GM15510 (cell line): ENCODE results near the gene SMAD6.

Experiments used
- POLR2A ChIP-seq: IDR thresholded peaks from 3 replicates; pipeline ENCODE4 v1.6.1; 2011; ENCODE audit warnings: borderline replicate concordance; ENCODE audit not compliant: insufficient read length; ENCODE audit errors: extremely low read depth

Gene SMAD6

DNA sequence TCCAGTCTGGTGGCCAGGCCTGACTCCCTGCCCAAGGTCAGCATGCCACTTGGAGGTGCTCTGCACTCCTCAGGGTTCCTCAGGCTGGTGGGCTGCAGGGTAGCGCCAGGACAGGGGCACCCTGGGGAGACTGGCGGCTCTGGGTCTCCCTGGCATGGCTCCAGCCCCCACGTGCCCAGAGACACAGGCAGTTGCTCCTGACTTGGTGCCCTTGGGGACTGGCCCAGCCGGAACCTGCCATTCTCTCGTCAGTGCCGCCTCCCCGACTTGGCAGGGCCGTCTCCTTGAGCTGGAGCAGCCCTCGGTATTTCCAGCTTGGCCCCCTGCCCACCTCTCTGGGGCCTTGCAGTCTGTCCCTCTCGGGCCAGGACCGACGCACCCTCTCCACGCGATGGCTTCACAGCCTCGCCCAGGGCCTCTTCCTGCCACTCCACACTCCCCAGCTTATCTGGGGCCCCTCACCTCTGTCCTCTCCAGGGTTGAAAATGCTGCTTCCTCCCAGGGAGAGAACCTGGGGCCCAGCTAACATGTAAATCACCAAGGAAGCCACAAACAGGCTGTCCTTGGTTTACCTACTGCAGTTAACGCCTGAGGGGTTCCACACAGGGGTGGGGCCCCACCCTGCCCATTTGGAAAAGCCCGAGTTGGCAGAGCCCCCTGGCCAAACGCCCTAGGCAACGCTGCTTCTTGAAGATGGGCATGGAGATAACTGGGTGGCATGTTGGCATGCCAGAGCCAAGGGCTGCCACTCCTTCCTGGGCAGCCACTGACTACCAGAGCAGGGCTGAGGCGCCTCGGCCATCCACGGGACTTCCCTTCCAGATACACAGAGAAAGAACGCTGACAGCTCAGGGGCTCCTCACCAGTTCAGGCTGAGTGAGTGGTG, 61.4 kb downstream of the SMAD6 start:
- TF ChIP-seq POLR2A, result no peak

DNA sequence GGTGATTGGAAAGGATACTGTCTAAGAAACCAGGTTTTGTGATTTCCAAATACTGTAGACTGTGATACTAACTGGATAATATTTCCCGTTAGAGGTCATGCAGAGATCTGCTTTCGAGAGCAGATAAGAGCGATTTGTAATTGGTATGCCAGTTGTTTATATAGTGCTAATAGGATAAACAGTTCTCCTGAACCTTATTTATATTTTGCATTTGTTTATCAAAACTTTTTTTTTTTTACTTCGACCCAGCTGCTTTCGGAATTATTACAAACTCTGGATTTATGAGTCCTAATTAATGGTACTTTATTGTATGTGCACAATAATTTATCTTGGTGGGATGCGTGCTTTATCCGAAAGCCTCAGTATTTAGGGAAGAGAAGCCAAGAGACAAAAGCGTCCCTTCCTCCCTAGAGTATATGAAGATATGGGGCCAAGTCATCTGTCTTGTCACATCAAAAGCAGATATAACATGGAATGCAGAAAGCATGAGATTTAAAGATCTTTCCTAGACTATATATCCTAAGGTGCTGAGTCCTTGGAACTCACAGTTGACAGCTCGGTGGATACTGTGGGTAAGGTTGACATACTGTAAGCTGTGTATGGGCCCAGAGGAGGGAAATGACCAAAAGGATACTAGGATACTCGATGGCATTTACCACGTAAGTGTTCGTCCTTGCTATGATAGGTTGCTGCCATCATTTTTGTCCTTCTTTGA, 62.2 kb downstream of the SMAD6 start:
- TF ChIP-seq POLR2A, result no peak

DNA sequence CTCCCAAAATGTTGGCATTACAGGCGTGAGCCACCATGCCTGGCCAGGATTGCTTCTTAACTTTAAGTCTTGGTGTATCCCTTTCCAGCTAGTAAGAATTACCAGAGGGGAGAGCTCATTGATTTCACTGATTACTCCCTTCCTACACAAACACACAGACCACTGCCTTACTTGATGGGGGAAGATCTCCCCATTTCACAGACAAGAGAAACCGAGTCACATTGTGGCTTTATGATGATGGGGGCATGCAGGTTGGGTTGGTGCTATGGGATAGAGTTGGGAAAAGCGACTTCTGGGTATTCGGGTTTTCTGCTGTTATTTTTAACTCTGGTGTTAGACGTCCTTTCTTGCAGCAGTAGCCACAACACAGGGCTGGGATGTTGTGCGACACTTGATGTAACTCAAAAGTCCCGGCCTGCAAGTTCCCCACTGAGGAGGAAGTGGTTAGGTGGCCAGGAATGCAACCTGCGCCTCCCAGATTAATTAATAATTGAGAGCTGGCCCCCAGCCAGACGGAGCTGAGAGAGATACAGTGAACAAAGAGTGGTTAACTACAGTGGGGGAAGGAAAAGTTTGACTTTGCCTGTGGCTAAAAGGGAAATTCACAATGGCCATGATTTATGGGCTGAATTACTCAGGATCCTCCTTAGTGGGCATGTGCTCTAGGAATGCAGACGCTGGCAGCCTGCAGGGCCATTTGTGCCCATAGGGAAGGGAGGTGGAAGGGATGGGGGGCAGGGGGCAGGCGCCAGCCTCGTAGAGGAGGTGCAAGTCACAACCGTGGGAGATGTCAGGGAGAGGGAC, 63.6 kb downstream of the SMAD6 start:
- TF ChIP-seq POLR2A, result no peak

DNA sequence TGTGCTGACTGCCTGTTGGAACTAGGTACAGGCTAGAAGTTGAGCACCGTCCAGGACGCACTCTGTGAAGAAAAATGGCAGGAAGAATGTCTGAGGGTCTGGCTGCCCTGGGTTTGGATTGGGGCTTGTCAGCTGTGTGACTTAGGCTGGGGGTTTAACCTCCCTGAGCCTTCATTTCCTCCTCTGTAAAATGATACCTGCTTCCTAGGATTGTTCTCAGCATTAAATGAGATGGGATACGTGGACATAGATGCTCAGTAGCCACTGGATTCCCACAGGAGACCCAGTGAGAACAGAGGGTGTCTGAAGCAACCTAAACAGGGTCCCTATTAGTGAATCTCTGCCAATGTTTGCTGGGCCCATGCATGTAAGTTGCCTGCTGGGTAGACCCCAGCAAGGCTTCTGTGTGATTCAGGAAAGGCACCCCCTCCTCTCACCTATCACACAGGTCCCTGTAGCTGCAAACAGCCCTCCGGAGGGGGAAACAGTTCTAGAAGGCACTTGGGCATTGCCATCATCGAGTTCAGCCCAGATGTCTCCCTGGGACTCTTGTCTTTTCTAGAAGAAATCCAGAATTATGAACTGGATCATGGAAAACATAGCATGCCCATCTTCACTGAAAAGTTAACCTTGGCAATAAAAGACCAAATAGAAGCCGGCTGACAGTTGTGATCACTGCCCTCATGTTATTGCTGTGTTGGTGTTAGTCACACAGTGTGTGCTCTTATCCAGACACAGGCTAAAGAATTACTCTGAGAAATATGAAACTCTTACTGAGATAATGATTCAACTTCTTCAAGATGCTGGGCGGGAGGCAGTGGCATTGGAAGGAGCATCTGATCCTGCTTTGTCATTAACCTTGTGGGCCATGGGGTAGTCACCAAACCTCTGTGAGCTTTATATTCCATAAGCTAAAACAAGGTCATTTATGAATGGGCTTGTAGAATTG, 64.5 kb downstream of the SMAD6 start:
- no peak for TF ChIP-seq POLR2A

DNA sequence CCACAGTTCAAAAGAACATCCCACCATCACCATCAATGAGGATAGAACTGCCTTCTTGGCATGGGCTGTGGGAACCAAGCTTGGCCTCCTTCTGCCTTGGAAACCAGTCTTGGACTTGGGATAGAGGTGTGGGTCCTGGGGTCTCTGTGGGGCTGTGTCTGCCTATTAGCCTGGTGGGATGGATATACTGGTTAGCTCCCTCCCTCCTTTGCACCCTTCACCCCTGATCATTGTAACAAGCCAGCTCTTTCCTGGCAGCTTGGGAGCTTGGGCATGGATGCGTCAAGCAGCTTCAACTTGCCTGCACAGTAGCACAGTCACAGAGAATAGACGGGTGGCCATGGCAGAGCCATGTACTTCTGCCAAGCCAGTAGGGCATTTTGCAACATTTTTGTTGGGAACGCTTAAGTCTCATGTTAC, 65.2 kb downstream of the SMAD6 start:
- TF ChIP-seq POLR2A, result no peak

DNA sequence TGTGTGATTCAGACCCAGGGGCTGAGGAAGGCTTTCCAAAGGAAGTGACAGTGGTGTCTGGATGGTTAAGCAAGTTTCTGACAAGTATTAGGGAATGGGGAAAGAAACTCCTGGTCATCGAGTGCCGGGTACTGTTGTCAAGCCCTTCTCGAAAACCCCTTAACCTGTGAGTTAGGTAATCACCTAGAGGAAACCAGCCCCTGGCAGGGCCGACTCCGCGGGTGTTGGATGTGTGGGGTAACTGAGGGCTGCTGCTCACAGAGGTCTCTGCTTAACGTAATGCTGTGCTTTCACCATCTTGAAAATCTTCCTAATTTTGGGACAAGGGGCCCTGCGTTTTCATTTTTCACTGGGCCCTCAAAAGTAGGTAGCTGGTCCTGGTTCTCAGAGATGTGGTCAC, 67.0 kb downstream of the SMAD6 start:
- no peak for TF ChIP-seq POLR2A

DNA sequence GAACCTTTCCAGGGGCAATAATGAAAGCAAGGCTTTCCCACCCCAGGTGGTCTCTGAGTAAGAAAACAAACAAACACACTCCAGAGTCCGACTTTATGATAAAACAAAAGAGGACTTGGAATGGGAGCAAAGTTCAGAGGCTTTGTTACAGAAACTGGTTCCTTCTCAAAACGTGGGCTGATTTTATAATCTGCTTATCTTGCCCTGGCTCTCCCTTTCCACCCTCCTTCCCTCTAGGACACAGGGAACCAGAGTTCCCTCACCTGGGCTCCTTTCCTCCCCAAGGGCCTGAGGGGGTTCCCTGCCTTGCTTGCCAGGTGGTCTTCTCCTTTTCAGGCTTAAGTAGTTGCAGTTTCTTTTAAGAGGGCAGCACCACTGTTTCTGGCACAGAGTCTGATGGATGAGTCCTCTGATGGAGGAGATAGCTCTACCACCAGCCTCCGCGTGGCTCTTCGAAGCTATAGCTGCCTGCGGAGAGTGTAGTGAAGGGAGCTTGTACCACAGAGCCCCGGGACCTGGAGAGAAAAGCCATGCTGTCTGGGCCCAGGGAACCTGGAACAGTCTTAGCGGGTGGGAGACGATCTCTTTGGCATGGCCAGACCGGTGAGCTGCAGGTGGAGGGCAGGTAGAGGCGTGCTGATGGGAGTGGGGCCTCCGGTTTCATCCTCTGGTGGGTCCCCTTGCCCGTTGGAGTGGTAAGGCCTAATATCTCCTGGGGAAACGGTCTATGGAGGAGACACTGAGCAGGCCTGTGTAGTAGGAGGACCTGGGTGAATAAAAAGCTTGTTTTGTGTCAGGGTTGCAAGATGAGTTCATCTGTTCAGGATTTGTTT, 68.7 kb downstream of the SMAD6 start:
- no peak for TF ChIP-seq POLR2A

DNA sequence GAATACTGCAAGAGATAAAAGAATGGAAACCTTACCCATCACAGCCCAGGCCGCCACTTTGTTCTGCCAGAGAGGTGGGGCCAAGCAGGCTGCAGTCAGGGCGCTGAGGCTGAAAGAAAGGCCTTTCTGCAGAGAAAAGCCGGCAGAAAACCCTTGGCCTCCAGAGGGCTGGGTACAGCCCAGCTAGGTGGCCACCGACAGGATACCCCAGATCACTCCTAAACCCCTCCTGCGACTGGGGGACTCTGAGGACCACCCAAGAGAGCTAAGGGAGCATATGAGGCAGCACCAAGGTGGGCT, 69.3 kb downstream of the SMAD6 start:
- no peak for TF ChIP-seq POLR2A

DNA sequence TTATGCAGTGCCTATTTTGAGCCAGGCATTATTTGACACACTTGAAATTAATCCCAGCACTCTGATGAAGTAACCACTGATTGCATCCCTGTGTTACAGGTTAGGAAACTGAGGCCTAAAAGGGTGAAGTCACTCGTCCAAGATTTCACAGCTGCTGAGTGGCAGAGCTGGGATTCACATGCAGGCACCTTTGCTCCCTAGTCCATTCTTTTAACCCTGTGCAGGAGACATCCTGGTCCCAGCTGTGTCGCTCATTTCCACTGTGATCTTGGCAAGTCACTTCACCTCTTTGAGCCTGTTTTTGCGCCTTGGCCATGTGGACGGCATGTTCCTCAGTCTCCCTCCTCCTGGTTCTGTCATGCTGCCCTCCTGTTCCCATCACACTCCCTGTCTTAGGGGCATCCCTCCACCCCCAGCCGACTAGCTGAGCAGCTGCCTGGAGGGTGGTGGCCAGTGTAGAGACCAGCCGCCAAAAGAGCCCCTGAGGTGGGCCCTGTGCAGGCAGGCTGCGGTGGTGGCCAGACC, 70.6 kb downstream of the SMAD6 start:
- no peak for TF ChIP-seq POLR2A

DNA sequence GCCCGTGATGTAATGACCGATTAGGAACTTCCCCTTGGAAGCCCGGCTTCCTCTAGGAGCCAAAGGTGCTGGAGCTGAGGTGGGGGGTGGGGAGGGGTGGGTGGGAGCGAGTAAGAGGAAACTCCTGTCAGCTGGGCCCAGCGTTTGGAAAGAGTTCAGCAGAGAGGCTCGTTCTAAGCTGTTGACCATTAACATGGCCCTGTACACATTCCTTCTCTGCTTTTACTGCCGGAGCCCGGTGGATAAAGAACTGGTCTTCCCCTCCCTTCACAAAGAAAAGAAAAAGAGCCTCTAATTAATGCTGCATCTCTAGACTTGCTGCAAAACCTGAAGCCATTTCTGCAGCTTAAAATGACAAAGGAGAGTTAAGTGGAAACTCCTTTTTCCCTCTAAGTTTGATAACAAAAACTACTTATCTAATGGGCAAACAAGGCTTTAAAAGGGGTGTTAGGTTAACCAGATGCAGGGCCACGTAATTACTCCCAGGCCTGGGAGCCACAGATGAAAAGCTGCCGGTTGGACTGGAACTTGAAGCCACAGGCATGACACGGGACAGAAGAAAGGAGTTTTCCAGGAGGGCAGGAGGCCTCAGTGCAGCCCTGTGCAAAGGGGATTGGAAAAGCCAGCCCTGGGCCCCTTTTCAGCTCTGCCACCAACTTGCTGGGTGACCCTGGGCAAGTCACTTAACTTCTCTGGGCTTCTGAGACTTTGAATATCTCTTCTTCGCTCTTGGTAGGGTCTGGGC, 71.3 kb downstream of the SMAD6 start:
- TF ChIP-seq POLR2A, result no peak

DNA sequence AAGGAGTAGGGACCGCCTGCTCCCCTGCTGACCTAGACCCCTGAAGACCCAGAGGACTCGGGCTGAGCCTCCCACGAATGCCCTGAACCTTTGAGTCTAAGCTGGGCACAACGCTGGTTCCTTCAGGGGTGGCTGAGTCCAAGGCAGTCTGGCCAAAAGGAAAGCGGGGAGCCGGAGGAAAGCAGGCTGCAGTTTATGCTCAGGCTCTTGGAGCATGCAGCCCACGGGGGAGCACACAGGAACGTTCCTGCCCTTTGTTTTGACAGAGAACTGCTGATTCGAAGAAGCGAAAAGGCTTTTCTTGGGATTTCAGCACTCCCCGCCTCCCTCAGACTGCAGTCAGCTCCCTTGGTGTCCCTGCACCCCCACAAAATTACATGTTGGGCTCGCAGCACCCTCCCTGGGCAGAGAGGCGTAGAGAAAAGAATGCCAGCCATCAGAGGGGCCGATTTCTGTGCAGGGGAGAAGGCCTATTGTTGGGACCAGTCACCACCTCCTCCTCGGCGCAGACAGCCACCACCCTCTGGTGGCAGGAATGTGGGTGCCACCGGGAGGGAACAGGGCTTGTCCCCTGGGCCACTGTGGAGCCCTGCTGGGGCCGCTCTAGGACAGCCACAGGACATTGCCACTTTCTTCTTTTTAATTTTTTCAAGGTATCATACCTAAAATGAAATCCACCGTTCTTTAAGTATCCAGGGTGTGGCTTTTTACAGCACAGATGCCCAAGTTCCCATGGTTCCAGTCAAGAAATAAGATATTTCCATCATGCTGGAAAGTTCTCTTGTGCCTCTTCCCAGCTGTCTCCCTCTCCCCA, 72.2 kb downstream of the SMAD6 start:
- TF ChIP-seq POLR2A, result no peak
